H1 (cell line): Measurements from ENCODE around the gene COL25A1. TPM values are rescaled to one million over a fixed set of nuclear protein-coding genes. Genes with fewer than 3 reads are reported as not detected.

Source experiments
- TBP ChIP-seq: IDR thresholded peaks from 2 replicates; pipeline ENCODE4 v1.6.1; 2011; ENCODE audit warnings: low read depth, low read length, improper control_type of control experiment
- polyA plus RNA-seq, 7 experiments: library from polyadenylated mRNA; depleted of rRNA in 3 of 7; stranded (reverse) in 5 of 7; unstranded in 2 of 7; fragments of >200 nt in 5 of 7; fragments of 200-250 nt in 2 of 7; gene quantifications; 1 replicate in 5 of 7; 2 replicates in 1 of 7; 4 replicates in 1 of 7; pipeline versions ENCODE4 v1.2.1 to v1.2.3, GENCODE V29; 2011 to 2013; ENCODE audit warnings: missing spikeins in 2 of 7, mixed read lengths in 2 of 7
- total RNA-seq: library from RNA; stranded (reverse); fragmentation: NEBNext Ultra II Directional; extraction: Animal tissue kit (Norgen Biotek cat#: 25700); gene quantifications from 2 replicates; pipeline ENCODE4 v1.2.1, GENCODE V29; 2021

COL25A1 gene
- total and polyA plus RNA-seq, 2 of the 8 experiments (the other 6 are each of a cell fraction or from before 2014, with no cell fraction given): 1.1 to 8.3 TPM

DNA sequence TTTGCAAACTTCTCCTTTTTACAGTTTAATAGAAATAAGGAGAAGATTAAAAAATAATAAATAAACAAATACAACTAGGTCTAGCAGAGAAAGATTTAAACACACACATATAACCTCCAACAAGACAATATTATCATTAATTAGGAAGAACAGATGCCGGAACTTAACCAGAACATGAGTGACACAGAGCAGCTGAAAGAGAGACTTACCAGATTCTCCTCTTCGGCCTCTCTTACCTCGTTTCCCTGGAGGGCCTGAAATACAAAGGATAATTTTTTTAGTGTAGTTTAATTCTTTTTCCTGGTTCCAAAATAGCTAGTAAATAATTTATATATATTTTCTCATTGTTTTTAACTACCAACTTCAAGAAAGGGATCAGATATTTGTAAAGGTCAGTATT is 252.5 kb downstream of the COL25A1 start (continued):
- TF ChIP-seq TBP: no peak
- TF ChIP-seq, all 59 proteins: peak for 0
